NT2/D1 (cell line): ENCODE results near the gene ARHGAP42.

Experiments used
- SUZ12 ChIP-seq: IDR thresholded peaks from 2 replicates; pipeline ENCODE4 v1.6.1; 2011; ENCODE audit not compliant: insufficient read length, insufficient read depth; ENCODE audit errors: extremely low read depth
- YY1 ChIP-seq: IDR thresholded peaks from 2 replicates; pipeline ENCODE4 v1.6.1; 2011; ENCODE audit not compliant: insufficient read length, insufficient read depth
- ZNF274 ChIP-seq: IDR thresholded peaks from 2 replicates; pipeline ENCODE4 v1.6.1; 2011; ENCODE audit warnings: mild to moderate bottlenecking, low read depth, low read length

DNA sequence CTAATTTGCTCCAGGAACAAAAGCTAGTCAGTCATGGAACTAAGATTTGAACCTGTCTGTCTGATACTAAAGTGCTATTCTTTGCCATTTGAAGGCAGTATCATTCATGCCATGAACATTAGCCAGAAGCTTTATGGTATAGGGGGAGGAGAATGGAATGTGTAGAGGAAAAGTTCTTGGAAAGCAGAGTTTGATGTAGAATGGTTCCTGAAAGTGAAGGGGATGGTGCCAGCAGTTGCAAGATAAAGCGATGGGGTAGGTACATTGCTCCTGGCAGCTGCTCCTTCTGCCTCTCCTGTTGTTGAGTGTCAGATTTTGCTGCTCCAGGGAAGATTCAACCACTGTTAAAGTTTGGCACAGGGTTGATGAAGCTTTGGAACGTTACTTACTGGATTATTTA lies 53.4 kb downstream of the ARHGAP42 start:
- TF ChIP-seq YY1 (no peak), SUZ12 (no peak), ZNF274 (no peak)
